ENCODE results near the gene PCDHGB4.

GRCh38 chr5:141389153-141390042 lies 1.9 kb downstream of the PCDHGB4 start:
- TF ChIP-seq, protein P1, sequence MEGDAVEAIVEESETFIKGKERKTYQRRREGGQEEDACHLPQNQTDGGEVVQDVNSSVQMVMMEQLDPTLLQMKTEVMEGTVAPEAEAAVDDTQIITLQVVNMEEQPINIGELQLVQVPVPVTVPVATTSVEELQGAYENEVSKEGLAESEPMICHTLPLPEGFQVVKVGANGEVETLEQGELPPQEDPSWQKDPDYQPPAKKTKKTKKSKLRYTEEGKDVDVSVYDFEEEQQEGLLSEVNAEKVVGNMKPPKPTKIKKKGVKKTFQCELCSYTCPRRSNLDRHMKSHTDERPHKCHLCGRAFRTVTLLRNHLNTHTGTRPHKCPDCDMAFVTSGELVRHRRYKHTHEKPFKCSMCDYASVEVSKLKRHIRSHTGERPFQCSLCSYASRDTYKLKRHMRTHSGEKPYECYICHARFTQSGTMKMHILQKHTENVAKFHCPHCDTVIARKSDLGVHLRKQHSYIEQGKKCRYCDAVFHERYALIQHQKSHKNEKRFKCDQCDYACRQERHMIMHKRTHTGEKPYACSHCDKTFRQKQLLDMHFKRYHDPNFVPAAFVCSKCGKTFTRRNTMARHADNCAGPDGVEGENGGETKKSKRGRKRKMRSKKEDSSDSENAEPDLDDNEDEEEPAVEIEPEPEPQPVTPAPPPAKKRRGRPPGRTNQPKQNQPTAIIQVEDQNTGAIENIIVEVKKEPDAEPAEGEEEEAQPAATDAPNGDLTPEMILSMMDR (conservative IDR thresholded peaks at IDR 0.05) = no peak
- no peak for TF ChIP-seq EZH2 (IDR thresholded peaks at IDR 0.05; ENCODE audit: low read depth)

All from PC-9 (cell line).